ENCODE results near the gene CCDC192. TPM values are rescaled to one million over a fixed set of nuclear protein-coding genes. Genes with fewer than 3 reads are reported as not detected.

CCDC192 gene
- total RNA-seq, 1 donor from 2014 or later = 0.31 TPM

- H3K9me3 Mint-ChIP-seq = peaks cover 6% of the 10 kb centered on the region
- H3K4me1 Mint-ChIP-seq (ENCODE audit: unreplicated experiment) = peaks cover 32% of the 10 kb centered on the region
- H3K27ac Mint-ChIP-seq = no peak overlapping the region
- H3K36me3 Mint-ChIP-seq = no peaks in the 10 kb centered on the region
- TF ChIP-seq CTCF (conservative IDR thresholded peaks at IDR 0.05) = peak; percentile 65
- no peaks in the 10 kb centered on the region for H3K27me3 Mint-ChIP-seq
- no peak overlapping the region for H3K4me3 Mint-ChIP-seq
- peak; percentile 69 for DNase-seq (ENCODE audit: extremely low spot score, unreplicated experiment)
These were observed 172.2 kb downstream of the CCDC192 start for GRCh38 chr5:127875235-127876021.

GRCh38 chr5:127876384-127876783 lies 173.2 kb downstream of the CCDC192 start:
- DNase-seq (ENCODE audit: extremely low spot score, unreplicated experiment) = no peak
- H3K9me3 Mint-ChIP-seq = peaks cover 6% of the 10 kb centered on the region
- no peak overlapping the region for H3K4me3 Mint-ChIP-seq
- H3K27ac Mint-ChIP-seq = no peak overlapping the region
- no peaks in the 10 kb centered on the region for H3K27me3 Mint-ChIP-seq
- TF ChIP-seq CTCF (conservative IDR thresholded peaks at IDR 0.05) = no peak
- peaks cover 32% of the 10 kb centered on the region for H3K4me1 Mint-ChIP-seq (ENCODE audit: unreplicated experiment)
- H3K36me3 Mint-ChIP-seq = no peaks in the 10 kb centered on the region

GRCh38 chr5:127878174-127878750 lies 175.1 kb downstream of the CCDC192 start:
- Mint-ChIP-seq H3K9me3 (peaks cover 6% of the 10 kb centered on the region), H3K36me3 (no peaks in the 10 kb centered on the region), H3K4me1 (ENCODE audit: unreplicated experiment) (peaks cover 26% of the 10 kb centered on the region), H3K4me3 (no peak overlapping the region), H3K27ac (no peak overlapping the region), H3K27me3 (no peaks in the 10 kb centered on the region)
- DNase-seq (ENCODE audit: extremely low spot score, unreplicated experiment) = no peak
- TF ChIP-seq CTCF (conservative IDR thresholded peaks at IDR 0.05) = peak; percentile 67

GRCh38 chr5:127884416-127884815 lies 181.2 kb downstream of the CCDC192 start:
- peaks cover 5% of the 10 kb centered on the region for H3K4me1 Mint-ChIP-seq (ENCODE audit: unreplicated experiment)
- no peak overlapping the region for H3K4me3 Mint-ChIP-seq
- no peak overlapping the region for H3K27ac Mint-ChIP-seq
- H3K27me3 Mint-ChIP-seq = no peaks in the 10 kb centered on the region
- peaks cover 3% of the 10 kb centered on the region for H3K9me3 Mint-ChIP-seq
- TF ChIP-seq CTCF (conservative IDR thresholded peaks at IDR 0.05) = no peak
- H3K36me3 Mint-ChIP-seq = no peaks in the 10 kb centered on the region
- DNase-seq (ENCODE audit: extremely low spot score, unreplicated experiment) = no peak

GRCh38 chr5:127885176-127885575 lies 182.0 kb downstream of the CCDC192 start:
- H3K4me3 Mint-ChIP-seq = no peak overlapping the region
- no peak for TF ChIP-seq CTCF (conservative IDR thresholded peaks at IDR 0.05)
- no peak for DNase-seq (ENCODE audit: extremely low spot score, unreplicated experiment)
- H3K4me1 Mint-ChIP-seq (ENCODE audit: unreplicated experiment) = peaks cover 5% of the 10 kb centered on the region
- H3K27me3 Mint-ChIP-seq = no peaks in the 10 kb centered on the region
- H3K27ac Mint-ChIP-seq = no peak overlapping the region
- H3K36me3 Mint-ChIP-seq = no peaks in the 10 kb centered on the region
- peaks cover 3% of the 10 kb centered on the region for H3K9me3 Mint-ChIP-seq

Data from type B pancreatic cell (in vitro differentiated cells).